ENCODE data around the gene ITPR2. TPM values are rescaled to one million over a fixed set of nuclear protein-coding genes. Genes with fewer than 3 reads are reported as not detected.

Gene ITPR2
- total RNA-seq, 1 experiment from 2014 or later: 26.0 TPM

DNA sequence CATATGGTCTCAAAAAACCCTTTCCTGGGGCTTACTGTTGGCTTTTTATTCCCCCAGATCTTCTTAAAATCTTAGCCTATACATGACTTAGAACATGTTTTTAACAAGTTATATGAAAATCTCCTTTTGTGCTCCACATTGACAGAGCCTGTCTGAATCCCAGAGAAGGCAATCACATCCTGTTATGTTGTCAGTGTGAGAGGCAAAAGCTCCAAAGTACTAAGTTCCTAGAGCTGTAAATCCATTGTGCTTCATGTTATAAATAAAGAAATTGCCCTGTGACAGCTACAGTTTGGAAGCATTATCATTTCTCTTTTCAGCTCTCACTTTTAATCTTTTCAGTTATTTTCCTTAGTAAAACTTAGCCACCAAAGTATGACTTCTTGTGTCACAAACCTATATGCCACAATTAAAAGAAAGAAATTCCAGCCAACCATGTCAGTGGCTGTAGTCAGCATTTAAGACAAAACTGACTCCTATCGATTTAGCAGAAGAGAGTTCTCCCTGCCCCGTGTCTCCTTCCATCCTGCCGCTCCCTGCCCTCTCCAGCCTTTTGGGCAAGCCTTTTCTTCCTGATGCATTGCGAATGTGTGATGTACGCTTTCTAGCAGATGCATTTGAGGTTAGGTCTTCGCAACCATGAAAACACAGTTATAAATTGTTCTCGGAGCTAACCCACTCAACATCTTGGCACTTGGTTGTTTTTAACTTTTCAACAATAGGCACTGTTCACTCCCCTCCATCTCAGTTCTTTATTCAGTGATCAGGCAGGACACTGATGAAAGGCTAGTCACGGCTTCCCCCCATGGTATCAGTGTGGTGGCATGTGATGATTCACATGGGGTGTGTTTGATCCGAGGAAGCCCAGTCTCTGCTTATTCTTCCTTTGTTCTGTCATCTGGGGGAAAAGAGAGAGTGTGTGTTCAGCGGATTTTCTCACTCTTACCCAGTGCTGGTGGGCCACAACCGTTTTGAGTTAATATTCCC lies 494.1 kb downstream of the ITPR2 start:
- H3K36me3 ChIP-seq (ENCODE audit: low read depth): no peaks in the 10 kb centered on the region
- POLR2A ChIA-PET (ENCODE audit: unreplicated experiment): no interaction called here
- DNase-seq: no peak
- H3K4me1 ChIP-seq (replicated peaks; ENCODE audit: insufficient read depth): no peaks in the 10 kb centered on the region
- H3K9me3 ChIP-seq (ENCODE audit: insufficient read depth, low read depth): no peaks in the 10 kb centered on the region
- no peaks in the 10 kb centered on the region for H3F3A ChIP-seq (ENCODE audit: insufficient read depth, low read depth)
- no peaks in the 10 kb centered on the region for H3K79me2 ChIP-seq (ENCODE audit: low read depth)
- intact Hi-C loops (cut with micrococcal nuclease; ENCODE audit: unreplicated experiment): no loop called here
- H3K9me2 ChIP-seq (ENCODE audit: insufficient read depth): no peaks in the 10 kb centered on the region; the same call in 1 of the 2 replicates
- no peak overlapping the region for H3K4me2 ChIP-seq
- no TSS peak for BruUV-seq (replicated peaks)
- no peak overlapping the region for H3K27ac ChIP-seq
- TF ChIP-seq, protein P1, sequence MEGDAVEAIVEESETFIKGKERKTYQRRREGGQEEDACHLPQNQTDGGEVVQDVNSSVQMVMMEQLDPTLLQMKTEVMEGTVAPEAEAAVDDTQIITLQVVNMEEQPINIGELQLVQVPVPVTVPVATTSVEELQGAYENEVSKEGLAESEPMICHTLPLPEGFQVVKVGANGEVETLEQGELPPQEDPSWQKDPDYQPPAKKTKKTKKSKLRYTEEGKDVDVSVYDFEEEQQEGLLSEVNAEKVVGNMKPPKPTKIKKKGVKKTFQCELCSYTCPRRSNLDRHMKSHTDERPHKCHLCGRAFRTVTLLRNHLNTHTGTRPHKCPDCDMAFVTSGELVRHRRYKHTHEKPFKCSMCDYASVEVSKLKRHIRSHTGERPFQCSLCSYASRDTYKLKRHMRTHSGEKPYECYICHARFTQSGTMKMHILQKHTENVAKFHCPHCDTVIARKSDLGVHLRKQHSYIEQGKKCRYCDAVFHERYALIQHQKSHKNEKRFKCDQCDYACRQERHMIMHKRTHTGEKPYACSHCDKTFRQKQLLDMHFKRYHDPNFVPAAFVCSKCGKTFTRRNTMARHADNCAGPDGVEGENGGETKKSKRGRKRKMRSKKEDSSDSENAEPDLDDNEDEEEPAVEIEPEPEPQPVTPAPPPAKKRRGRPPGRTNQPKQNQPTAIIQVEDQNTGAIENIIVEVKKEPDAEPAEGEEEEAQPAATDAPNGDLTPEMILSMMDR (conservative IDR thresholded peaks at IDR 0.05): no peak
- TF ChIP-seq EZH2 (IDR thresholded peaks at IDR 0.05; ENCODE audit: low read depth): no peak
- no peak overlapping the region for H2AFZ ChIP-seq
- CTCF ChIA-PET: no interaction called here
- no peak overlapping the region for H3K4me3 ChIP-seq
- H3K27me3 ChIP-seq (ENCODE audit: insufficient read depth, low read depth): no peaks in the 10 kb centered on the region
- no peaks in the 10 kb centered on the region for H4K20me1 ChIP-seq (ENCODE audit: insufficient read depth)

DNA sequence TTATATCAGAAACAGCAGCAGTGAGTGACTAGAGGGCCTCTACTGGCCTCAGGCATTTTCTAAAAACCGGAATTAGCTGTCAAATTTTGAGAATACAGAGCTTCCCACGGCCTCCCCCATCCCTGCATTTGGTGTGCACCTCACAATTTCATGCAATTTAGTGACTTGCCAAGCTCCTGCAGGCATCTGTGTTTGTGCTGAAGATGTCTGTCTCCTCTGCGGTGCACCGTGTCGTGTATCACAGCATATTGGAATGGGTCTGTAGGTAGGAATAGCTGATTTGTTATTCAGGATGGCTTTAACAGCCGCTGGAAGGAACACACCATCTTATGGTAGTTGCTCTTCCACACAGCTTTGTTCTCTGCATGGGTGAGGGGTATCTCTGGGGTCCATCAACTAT lies 497.3 kb downstream of the ITPR2 start:
- CTCF ChIA-PET: no interaction called here
- DNase-seq: no peak
- BruUV-seq (replicated peaks): no TSS peak
- H3K4me1 ChIP-seq (replicated peaks; ENCODE audit: insufficient read depth): no peaks in the 10 kb centered on the region
- no peaks in the 10 kb centered on the region for H3K27me3 ChIP-seq (ENCODE audit: insufficient read depth, low read depth)
- POLR2A ChIA-PET (ENCODE audit: unreplicated experiment): no interaction called here
- H3K27ac ChIP-seq: no peak overlapping the region
- H3K4me3 ChIP-seq: no peak overlapping the region
- TF ChIP-seq, protein P1 (conservative IDR thresholded peaks at IDR 0.05): no peak
- TF ChIP-seq EZH2 (IDR thresholded peaks at IDR 0.05; ENCODE audit: low read depth): no peak
- no peaks in the 10 kb centered on the region for H3K79me2 ChIP-seq (ENCODE audit: low read depth)
- H3K36me3 ChIP-seq (ENCODE audit: low read depth): no peaks in the 10 kb centered on the region
- H3K9me3 ChIP-seq (ENCODE audit: insufficient read depth, low read depth): no peaks in the 10 kb centered on the region
- no peak overlapping the region for H3K4me2 ChIP-seq
- no peak overlapping the region for H2AFZ ChIP-seq
- H4K20me1 ChIP-seq (ENCODE audit: insufficient read depth): no peaks in the 10 kb centered on the region
- H3K9me2 ChIP-seq (ENCODE audit: insufficient read depth): no peaks in the 10 kb centered on the region
- no peaks in the 10 kb centered on the region for H3F3A ChIP-seq (ENCODE audit: insufficient read depth, low read depth)
- intact Hi-C loops (cut with micrococcal nuclease; ENCODE audit: unreplicated experiment): no loop called here

DNA sequence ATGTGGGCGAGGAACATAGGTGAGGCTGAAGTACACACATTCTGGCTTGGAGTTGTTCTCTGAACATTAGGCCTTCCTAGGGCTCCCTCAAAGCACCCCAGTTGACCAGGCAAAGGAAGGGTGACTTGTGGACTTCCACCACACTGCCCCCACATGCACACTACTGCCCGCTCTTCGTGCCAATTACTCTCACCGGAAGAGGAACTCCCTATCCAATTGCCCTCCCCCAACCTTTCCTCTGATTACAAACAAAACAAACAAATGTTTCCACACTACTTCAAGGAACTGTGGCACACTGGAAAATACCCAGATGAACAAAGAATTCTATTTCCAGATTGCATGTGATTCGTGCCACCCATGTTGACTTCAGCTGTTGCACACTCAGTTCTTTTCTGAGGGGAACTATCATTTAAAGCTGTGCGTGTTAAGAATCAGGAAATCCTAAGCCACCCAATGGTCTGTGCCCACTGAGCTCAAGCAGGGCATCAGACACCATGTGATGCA lies 498.3 kb downstream of the ITPR2 start:
- Histone ChIP-seq H3K27ac (no peak overlapping the region), H3K4me1 (replicated peaks; ENCODE audit: insufficient read depth) (no peaks in the 10 kb centered on the region), H3K36me3 (ENCODE audit: low read depth) (no peaks in the 10 kb centered on the region), H3K27me3 (ENCODE audit: insufficient read depth, low read depth) (no peaks in the 10 kb centered on the region), H3K9me2 (ENCODE audit: insufficient read depth) (no peaks in the 10 kb centered on the region), H2AFZ (no peak overlapping the region), H3F3A (ENCODE audit: insufficient read depth, low read depth) (no peaks in the 10 kb centered on the region), H4K20me1 (ENCODE audit: insufficient read depth) (no peaks in the 10 kb centered on the region), H3K9me3 (ENCODE audit: insufficient read depth, low read depth) (no peaks in the 10 kb centered on the region), H3K4me3 (no peak overlapping the region), H3K79me2 (ENCODE audit: low read depth) (no peaks in the 10 kb centered on the region), H3K4me2 (no peak overlapping the region)
- ChIA-PET CTCF (no interaction called here), POLR2A (ENCODE audit: unreplicated experiment) (no interaction called here)
- BruUV-seq (replicated peaks): no TSS peak
- no peak for TF ChIP-seq EZH2 (IDR thresholded peaks at IDR 0.05; ENCODE audit: low read depth)
- TF ChIP-seq, protein P1 (conservative IDR thresholded peaks at IDR 0.05): no peak
- intact Hi-C loops (cut with micrococcal nuclease; ENCODE audit: unreplicated experiment): no loop called here
- no peak for DNase-seq

Measured in PC-9 (cell line).